SH-SY5Y (cell line): ENCODE results near the gene KRTAP1-1.

Experiments used
- GATA2 ChIP-seq: IDR thresholded peaks from 2 replicates; pipeline ENCODE4 v1.6.1; 2011; ENCODE audit warnings: mild to moderate bottlenecking, low read depth, low read length
- GATA3 ChIP-seq: IDR thresholded peaks from 2 replicates; pipeline ENCODE4 v1.6.1; 2011; ENCODE audit warnings: low read depth, mild to moderate bottlenecking, low read length, moderate library complexity

- TF ChIP-seq GATA2 (no peak), GATA3 (no peak)
These were observed 20.9 kb downstream of the KRTAP1-1 start for GRCh38 chr17:41020336-41020735.
